WTC11 (cell line): Measurements from ENCODE around the gene TMEM9. TPM values are rescaled to one million over a fixed set of nuclear protein-coding genes. Genes with fewer than 3 reads are reported as not detected.

Source experiments
- ATAC-seq: fragments of 200-7000 bp; cut with Tn5 transposase; 2 replicates; pipeline ENCODE4 v1.10.0; 2021; ENCODE audit warnings: mild to moderate bottlenecking, moderate library complexity
- CTCF ChIA-PET: fragments of 300-600 bp; sonication (Branson Sonifier 250); formaldehyde crosslinking; loops from one replicate; lab custom pipeline; 2021; ENCODE audit warnings: antibody characterized with exemption; lab: Charles Lee
- POLR2A ChIA-PET: fragments of 350-600 bp; sonication (Branson Sonifier 250); formaldehyde crosslinking; loops from one replicate; lab custom pipeline; 2021; ENCODE audit warnings: antibody characterized with exemption; lab: Charles Lee
- DNase-seq: peaks from one replicate; pipeline ENCODE4 v3.0.0; 2021; ENCODE audit warnings: low spot score
- H3K27ac Mint-ChIP-seq: 2 replicates; pipeline ENCODE4 v1.8.0; 2021; ENCODE audit warnings: mixed read lengths
- H3K27me3 Mint-ChIP-seq: 2 replicates; pipeline ENCODE4 v1.8.0; 2021; ENCODE audit warnings: low read depth, mild to moderate bottlenecking, moderate library complexity, mixed read lengths
- H3K36me3 Mint-ChIP-seq: 2 replicates; pipeline ENCODE4 v1.8.0; 2021; ENCODE audit warnings: mixed read lengths
- H3K4me1 Mint-ChIP-seq: 2 replicates; pipeline ENCODE4 v1.8.0; 2022; ENCODE audit warnings: mixed read lengths
- H3K4me3 Mint-ChIP-seq: 2 replicates; pipeline ENCODE4 v1.8.0; 2021; ENCODE audit warnings: mild to moderate bottlenecking, moderate library complexity, mixed read lengths
- H3K9me3 Mint-ChIP-seq: 2 replicates; pipeline ENCODE4 v1.8.0; 2021; ENCODE audit warnings: mixed read lengths
- CREM ChIP-seq: sonication (generic); formaldehyde crosslinking; IDR thresholded peaks from 2 replicates; pipeline ENCODE4 v1.8.1; 2022; ENCODE audit warnings: mild to moderate bottlenecking, missing genetic modification reagents, moderate library complexity
- CTCF ChIP-seq: fragments of 200-600 bp; IDR thresholded peaks from 2 replicates; pipeline ENCODE4 v1.8.0; 2022; ENCODE audit warnings: antibody characterized with exemption
- E2F1 ChIP-seq: sonication (generic); formaldehyde crosslinking; IDR thresholded peaks from 2 replicates; pipeline ENCODE4 v1.8.0; 2022; ENCODE audit warnings: mild to moderate bottlenecking, missing genetic modification reagents
- FOXP4 ChIP-seq: sonication (generic); formaldehyde crosslinking; IDR thresholded peaks from 2 replicates; pipeline ENCODE4 v1.8.0; 2022; ENCODE audit warnings: mild to moderate bottlenecking, missing genetic modification reagents
- HMGA2 ChIP-seq: fragments of 250-450 bp; sonication (Bioruptor Pico); IDR thresholded peaks from 2 replicates; pipeline ENCODE4 v1.4.0; 2021; ENCODE audit warnings: mild to moderate bottlenecking, moderate library complexity
- MXD4 ChIP-seq: fragments of 250-450 bp; sonication (Bioruptor Pico); IDR thresholded peaks from 2 replicates; pipeline ENCODE4 v1.8.0; 2021; ENCODE audit warnings: mild to moderate bottlenecking, moderate library complexity, borderline replicate concordance
- USF1 ChIP-seq: sonication (generic); formaldehyde crosslinking; IDR thresholded peaks from 2 replicates; pipeline ENCODE4 v1.8.0; 2022; ENCODE audit warnings: mild to moderate bottlenecking, missing genetic modification reagents
- ZNF263 ChIP-seq: sonication (generic); formaldehyde crosslinking; IDR thresholded peaks from 2 replicates; pipeline ENCODE4 v1.8.1; 2022; ENCODE audit warnings: low read depth, mild to moderate bottlenecking, moderate library complexity, missing genetic modification reagents
- ZNF532 ChIP-seq: fragments of 250-450 bp; sonication (Bioruptor Pico); IDR thresholded peaks from 2 replicates; pipeline ENCODE4 v1.9.0; 2021; ENCODE audit warnings: mild to moderate bottlenecking, borderline replicate concordance
- ZNF671 ChIP-seq: fragments of 250-450 bp; sonication (Bioruptor Pico); IDR thresholded peaks from 2 replicates; pipeline ENCODE4 v1.8.0; 2021; ENCODE audit warnings: mild to moderate bottlenecking
- ZSCAN18 ChIP-seq: fragments of 250-450 bp; sonication (Bioruptor Pico); IDR thresholded peaks from 2 replicates; pipeline ENCODE4 v2.1.2; 2022; ENCODE audit warnings: mild to moderate bottlenecking, moderate library complexity
- total RNA-seq: library from RNA; stranded (reverse); gene quantifications from 3 replicates; pipeline ENCODE4 v1.2.3, GENCODE V29; 2021

Gene TMEM9
- total RNA-seq, 1 experiment from 2014 or later, result 97.5 TPM

GRCh38 chr1:201126463-201126831 lies 27.8 kb downstream of the TMEM9 start:
- Mint-ChIP-seq H3K9me3 (peaks cover 4% of the 10 kb centered on the region), H3K4me3 (no peak overlapping the region)
- POLR2A ChIA-PET, result interaction anchor here (0.6 kb wide), 1 partner anchor 574 kb away, joined by 3 read pairs; no protein-coding TSS in a partner anchor

More at GRCh38 chr1:201126463-201126831, 27.8 kb downstream of the TMEM9 start:
- Mint-ChIP-seq H3K27me3 (peaks cover 5% of the 10 kb centered on the region), H3K27ac (no peak overlapping the region), H3K36me3 (no peaks in the 10 kb centered on the region), H3K4me1 (peaks cover 10% of the 10 kb centered on the region)
- DNase-seq (no peak), ATAC-seq (no peak)
- TF ChIP-seq ZNF532 (CRISPR knock-in tag), result no peak
- no peak for TF ChIP-seq ZNF263 (CRISPR knock-in tag)
- no peak for TF ChIP-seq ZSCAN18 (CRISPR knock-in tag)
- no peak for TF ChIP-seq HMGA2 (CRISPR knock-in tag)
- no peak for TF ChIP-seq E2F1 (CRISPR knock-in tag)
- no peak for TF ChIP-seq FOXP4
- TF ChIP-seq MXD4 (CRISPR knock-in tag), result no peak
- no peak for TF ChIP-seq ZNF671 (CRISPR knock-in tag)
- no peak for TF ChIP-seq CREM (CRISPR knock-in tag)
- TF ChIP-seq CTCF, result no peak
- no peak for TF ChIP-seq USF1 (CRISPR knock-in tag)
- CTCF ChIA-PET, result interaction anchor here (0.6 to 3.7 kb wide), 12 partner anchors 7 to 235 kb away, joined by 3 to 43 read pairs (median 6); no protein-coding TSS in a partner anchor
